D721Med (cell line): ENCODE measurements around the gene ROMO1.
A peak's percentile ranks its signal among the peaks of the same experiment; 100 is the strongest.
"Not testable (repeated sequence)": the region's sequence is repeated elsewhere in the genome, so short reads cannot be mapped to it uniquely, and the experiment has no call there.

Experiments used
- DNase-seq: peaks from one replicate; pipeline ENCODE4 v3.0.0; 2011; ENCODE audit warnings: low spot score; ENCODE audit not compliant: insufficient read length
- FAIRE-seq: peaks from 2 replicates; lab custom pipeline; 2011; peaks lifted over from hg19 to GRCh38; lab: Jason Lieb, UNC
- TF ChIP-seq, protein P1 (sequence below): IDR thresholded peaks from 2 replicates; pipeline ENCODE4 v1.5.1; 2012; ENCODE audit warnings: mild to moderate bottlenecking, control low read depth; ENCODE audit not compliant: insufficient read depth; ENCODE audit errors: missing control alignments

ROMO1 gene

DNA sequence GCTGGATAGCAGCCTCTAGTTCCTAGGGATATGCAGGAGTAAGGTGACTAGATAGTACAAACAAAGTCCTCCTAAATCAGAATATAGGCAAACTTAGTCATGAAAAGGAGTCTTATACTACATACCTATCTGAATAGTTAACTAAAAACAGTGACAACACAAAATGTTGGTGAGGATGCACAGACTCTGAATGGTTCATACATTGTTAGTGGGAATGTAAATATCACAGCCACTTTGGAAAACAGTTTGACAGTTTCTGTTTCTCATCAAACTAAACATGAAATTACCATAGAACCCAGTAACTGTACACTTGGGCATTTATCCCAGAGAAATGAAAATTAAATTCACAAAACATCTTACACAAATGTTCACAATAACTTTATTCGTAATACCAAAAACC, 17.2 kb upstream of the ROMO1 start:
- FAIRE-seq (no peak), DNase-seq (no peak)
- TF ChIP-seq, protein P1, sequence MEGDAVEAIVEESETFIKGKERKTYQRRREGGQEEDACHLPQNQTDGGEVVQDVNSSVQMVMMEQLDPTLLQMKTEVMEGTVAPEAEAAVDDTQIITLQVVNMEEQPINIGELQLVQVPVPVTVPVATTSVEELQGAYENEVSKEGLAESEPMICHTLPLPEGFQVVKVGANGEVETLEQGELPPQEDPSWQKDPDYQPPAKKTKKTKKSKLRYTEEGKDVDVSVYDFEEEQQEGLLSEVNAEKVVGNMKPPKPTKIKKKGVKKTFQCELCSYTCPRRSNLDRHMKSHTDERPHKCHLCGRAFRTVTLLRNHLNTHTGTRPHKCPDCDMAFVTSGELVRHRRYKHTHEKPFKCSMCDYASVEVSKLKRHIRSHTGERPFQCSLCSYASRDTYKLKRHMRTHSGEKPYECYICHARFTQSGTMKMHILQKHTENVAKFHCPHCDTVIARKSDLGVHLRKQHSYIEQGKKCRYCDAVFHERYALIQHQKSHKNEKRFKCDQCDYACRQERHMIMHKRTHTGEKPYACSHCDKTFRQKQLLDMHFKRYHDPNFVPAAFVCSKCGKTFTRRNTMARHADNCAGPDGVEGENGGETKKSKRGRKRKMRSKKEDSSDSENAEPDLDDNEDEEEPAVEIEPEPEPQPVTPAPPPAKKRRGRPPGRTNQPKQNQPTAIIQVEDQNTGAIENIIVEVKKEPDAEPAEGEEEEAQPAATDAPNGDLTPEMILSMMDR, result no peak

DNA sequence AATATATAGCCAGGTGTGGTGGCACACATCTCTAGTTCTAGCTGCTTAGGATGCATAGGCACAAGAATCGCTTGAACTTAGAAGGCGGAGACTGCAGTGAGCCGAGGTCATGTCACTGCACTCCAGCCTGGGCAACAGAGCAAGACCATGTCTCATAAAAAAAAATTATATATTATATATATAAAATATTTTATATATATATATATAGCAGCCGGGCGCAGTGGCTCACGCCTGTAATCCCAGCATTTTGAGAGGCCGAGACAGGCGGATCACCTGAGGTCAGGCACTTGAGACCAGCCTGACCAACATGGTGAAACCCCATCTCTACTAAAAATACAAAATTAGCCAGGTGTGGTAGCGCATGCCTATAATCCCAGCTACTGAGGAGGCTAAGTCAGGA, 13.8 kb upstream of the ROMO1 start:
- FAIRE-seq, DNase-seq: not testable (repeated sequence)

DNA sequence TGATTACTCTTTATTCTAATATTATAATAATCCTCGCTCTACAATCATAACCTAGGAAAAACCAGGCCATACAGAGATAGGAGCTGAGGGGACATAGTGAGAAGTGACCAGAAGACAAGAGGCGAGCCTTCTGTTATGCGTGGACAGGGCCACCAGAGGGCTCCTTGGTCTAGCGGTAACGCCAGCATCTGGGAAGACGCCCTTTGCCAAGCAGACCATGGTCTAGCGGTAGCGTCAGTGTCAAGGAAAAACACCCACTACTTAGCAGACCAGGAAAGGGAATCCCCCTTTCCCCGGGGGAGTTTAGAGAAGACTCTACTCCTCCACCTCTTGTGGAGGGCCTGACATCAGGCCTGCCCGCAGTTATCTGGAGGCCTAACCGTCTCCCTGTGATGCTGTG, 12.3 kb upstream of the ROMO1 start:
- not testable (repeated sequence) for FAIRE-seq, DNase-seq
- TF ChIP-seq, protein P1, result peak; percentile 8

DNA sequence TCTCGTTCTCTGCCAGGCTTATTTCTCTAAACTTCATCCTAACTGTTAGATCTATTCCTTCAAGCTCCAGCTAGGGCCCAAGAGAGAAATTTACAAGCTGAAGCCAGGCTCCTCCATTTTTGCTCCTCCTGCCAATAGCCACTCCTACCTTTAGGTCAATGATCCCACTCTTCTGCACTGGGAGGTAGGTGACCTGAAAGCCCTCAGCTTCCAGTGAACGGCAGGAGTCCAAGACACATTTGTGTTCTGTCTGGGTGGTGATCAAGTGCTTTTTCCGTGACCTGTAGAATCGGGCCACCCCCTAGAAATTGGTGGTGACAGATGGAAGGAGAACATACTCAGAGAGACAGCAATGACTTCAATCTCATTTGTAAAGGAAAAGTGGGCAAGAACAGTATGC, 8.9 kb upstream of the ROMO1 start:
- no peak for FAIRE-seq
- TF ChIP-seq, protein P1, result no peak

DNA sequence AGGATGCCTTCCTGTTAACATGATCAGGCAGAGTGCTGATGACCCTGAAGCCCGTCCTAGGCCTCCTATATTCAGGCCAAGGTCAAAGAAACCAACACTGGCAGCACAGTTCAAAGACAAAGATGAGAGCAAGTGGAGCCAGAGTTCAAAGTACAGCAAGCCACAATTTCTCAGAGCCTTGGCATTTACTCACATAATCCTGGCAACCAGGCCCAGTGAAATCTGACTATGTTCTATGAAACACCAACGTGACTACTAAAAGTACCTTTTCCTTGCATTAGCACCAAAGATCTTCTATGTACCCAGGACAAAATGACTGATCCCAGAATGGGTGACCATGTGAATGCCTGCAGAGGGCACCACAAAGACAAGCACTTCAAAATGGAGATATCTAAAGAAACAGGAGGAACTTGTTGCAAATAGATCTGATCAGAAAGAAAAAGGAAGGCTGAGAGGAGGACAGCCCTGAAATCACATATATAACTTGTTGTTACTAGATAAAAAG, 3.9 kb upstream of the ROMO1 start:
- DNase-seq (no peak), FAIRE-seq (no peak)

More for the DNA sequence above, 8.9 kb upstream of the ROMO1 start:
- no peak for DNase-seq

DNA sequence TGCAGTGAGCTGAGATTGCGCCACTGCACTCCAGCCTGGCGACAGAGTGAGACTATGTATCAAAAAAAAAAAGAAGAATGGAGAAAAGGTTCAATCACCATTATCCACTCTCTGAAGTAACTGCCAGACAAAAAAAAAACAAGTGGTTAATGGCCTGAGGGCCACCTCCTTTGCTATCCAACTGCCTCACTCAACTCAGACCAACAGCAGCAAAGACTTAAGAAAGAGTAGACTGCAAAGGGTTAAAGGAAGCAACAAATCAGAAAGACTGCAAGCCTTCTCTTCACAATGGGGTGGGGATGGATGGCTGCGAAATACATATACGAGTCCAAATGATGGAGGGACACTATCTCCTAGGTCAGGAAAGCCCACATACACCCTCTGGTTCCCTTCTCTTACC, 3.2 kb upstream of the ROMO1 start:
- TF ChIP-seq, protein P1, result no peak
- DNase-seq (no peak), FAIRE-seq (no peak)

More for the DNA sequence above, 3.9 kb upstream of the ROMO1 start:
- TF ChIP-seq, protein P1, result no peak

DNA sequence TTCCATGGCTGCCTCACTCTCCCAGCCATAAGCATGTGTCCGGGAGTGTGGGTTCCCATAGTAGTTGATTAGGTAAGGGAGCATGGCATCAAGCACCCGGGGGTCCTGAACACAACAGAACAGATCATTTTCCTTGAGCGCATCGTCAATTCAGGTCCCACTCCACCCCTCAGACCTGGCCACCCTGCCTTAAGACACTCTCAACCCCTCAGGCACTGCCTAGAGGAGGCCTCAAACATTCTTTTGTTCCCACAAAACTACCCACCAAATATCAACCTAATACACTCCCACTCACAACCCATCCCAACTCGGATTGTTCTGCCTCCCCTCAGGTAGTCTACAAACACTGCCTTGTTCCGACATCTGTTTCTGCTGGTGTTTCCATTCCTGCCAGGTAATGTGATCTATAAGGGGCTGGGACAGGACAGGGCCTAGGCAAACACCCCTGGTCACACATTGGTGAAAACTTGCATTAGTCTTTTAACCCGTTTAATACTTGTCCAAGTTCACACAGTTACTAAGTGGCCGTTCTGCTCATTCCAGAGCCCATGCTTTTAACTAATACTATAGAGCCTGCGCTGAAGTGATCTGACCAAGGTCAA, 1.4 kb upstream of the ROMO1 start:
- FAIRE-seq (no peak), DNase-seq (no peak)
- TF ChIP-seq, protein P1, result no peak
